ENCODE data around the gene PLXNA4. TPM values are rescaled to one million over a fixed set of nuclear protein-coding genes. Genes with fewer than 3 reads are reported as not detected.
"Not testable (repeated sequence)": the region's sequence is repeated elsewhere in the genome, so short reads cannot be mapped to it uniquely, and the experiment has no call there.

Gene PLXNA4
- total RNA-seq, 1 experiment from 2014 or later = 1.0 TPM

DNA sequence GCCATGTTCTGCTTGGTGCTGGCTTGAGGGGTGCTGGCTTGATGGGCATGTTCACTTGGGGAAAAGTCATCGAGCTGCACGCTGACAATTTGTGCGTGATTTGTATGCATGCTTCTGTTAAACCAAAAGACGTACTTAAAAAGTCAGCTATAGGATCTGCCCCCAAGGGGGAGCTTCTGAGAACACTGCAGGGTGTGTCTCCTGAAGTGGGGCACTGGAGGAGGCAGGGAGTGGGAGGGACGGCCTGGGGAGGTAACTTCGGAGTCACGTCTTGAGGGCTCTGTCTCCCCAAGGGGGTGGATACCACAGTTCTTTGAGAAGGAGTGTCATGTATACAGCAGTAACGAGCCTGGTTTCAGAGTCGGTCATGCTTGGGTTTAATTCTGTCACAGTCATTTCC, 406.5 kb downstream of the PLXNA4 start:
- Histone ChIP-seq H3K27ac (no peak overlapping the region), H3K4me3 (no peak overlapping the region), H3K4me2 (no peak overlapping the region), H3K79me2 (ENCODE audit: low read depth) (no peaks in the 10 kb centered on the region), H3K9me2 (ENCODE audit: insufficient read depth) (no peaks in the 10 kb centered on the region), H2AFZ (no peak overlapping the region), H4K20me1 (ENCODE audit: insufficient read depth) (no peaks in the 10 kb centered on the region), H3K4me1 (replicated peaks; ENCODE audit: insufficient read depth) (no peaks in the 10 kb centered on the region), H3K36me3 (ENCODE audit: low read depth) (no peaks in the 10 kb centered on the region), H3F3A (ENCODE audit: insufficient read depth, low read depth) (no peaks in the 10 kb centered on the region), H3K9me3 (ENCODE audit: insufficient read depth, low read depth) (no peaks in the 10 kb centered on the region), H3K27me3 (ENCODE audit: insufficient read depth, low read depth) (peaks cover 97% of the 10 kb centered on the region)
- BruUV-seq (replicated peaks) = no TSS peak
- DNase-seq = no peak
- intact Hi-C loops (cut with micrococcal nuclease; ENCODE audit: unreplicated experiment) = no loop called here
- POLR2A ChIA-PET (ENCODE audit: unreplicated experiment) = interaction anchor here (0.7 kb wide), 1 partner anchor 10 kb away, joined by 11 read pairs; no protein-coding TSS in a partner anchor
- CTCF ChIA-PET = interaction anchor here (0.6 kb wide), 1 partner anchor 9 kb away, joined by 9 read pairs; no protein-coding TSS in a partner anchor
- TF ChIP-seq, protein P1, sequence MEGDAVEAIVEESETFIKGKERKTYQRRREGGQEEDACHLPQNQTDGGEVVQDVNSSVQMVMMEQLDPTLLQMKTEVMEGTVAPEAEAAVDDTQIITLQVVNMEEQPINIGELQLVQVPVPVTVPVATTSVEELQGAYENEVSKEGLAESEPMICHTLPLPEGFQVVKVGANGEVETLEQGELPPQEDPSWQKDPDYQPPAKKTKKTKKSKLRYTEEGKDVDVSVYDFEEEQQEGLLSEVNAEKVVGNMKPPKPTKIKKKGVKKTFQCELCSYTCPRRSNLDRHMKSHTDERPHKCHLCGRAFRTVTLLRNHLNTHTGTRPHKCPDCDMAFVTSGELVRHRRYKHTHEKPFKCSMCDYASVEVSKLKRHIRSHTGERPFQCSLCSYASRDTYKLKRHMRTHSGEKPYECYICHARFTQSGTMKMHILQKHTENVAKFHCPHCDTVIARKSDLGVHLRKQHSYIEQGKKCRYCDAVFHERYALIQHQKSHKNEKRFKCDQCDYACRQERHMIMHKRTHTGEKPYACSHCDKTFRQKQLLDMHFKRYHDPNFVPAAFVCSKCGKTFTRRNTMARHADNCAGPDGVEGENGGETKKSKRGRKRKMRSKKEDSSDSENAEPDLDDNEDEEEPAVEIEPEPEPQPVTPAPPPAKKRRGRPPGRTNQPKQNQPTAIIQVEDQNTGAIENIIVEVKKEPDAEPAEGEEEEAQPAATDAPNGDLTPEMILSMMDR (conservative IDR thresholded peaks at IDR 0.05) = no peak
- TF ChIP-seq EZH2 (IDR thresholded peaks at IDR 0.05; ENCODE audit: low read depth) = no peak

DNA sequence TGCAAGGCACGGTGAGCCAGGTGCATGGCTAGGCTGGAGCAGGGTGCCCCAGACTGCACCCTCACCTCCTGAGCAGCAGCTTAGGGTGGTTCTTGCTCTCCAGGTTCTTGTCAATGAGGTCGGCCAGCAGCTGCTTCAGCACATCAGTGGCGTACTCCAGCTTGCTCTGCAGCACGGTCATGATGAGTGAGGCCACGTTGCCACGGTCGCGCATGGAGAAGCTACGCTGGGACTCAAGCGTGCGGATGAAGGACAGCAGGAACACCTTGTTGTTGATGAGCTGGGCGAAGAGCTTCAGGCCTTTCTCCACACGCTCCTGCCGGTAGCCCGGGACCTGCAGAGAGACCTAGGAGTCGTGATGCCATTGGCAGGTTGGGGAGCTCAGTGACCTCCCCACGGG, 408.0 kb downstream of the PLXNA4 start:
- Histone ChIP-seq H3K79me2 (ENCODE audit: low read depth) (no peaks in the 10 kb centered on the region), H3F3A (ENCODE audit: insufficient read depth, low read depth) (no peaks in the 10 kb centered on the region), H3K4me1 (replicated peaks; ENCODE audit: insufficient read depth) (no peaks in the 10 kb centered on the region), H3K4me3 (no peak overlapping the region), H3K9me2 (ENCODE audit: insufficient read depth) (no peaks in the 10 kb centered on the region), H3K36me3 (ENCODE audit: low read depth) (no peaks in the 10 kb centered on the region), H3K9me3 (ENCODE audit: insufficient read depth, low read depth) (no peaks in the 10 kb centered on the region), H3K27ac (no peak overlapping the region), H3K4me2 (no peak overlapping the region), H2AFZ (no peak overlapping the region), H4K20me1 (ENCODE audit: insufficient read depth) (no peaks in the 10 kb centered on the region), H3K27me3 (ENCODE audit: insufficient read depth, low read depth) (peaks cover 97% of the 10 kb centered on the region)
- intact Hi-C loops (cut with micrococcal nuclease; ENCODE audit: unreplicated experiment) = no loop called here
- TF ChIP-seq, protein P1 (conservative IDR thresholded peaks at IDR 0.05) = no peak
- no peak for TF ChIP-seq EZH2 (IDR thresholded peaks at IDR 0.05; ENCODE audit: low read depth)
- no TSS peak for BruUV-seq (replicated peaks)
- ChIA-PET POLR2A (ENCODE audit: unreplicated experiment) (no interaction called here), CTCF (no interaction called here)
- DNase-seq = no peak

DNA sequence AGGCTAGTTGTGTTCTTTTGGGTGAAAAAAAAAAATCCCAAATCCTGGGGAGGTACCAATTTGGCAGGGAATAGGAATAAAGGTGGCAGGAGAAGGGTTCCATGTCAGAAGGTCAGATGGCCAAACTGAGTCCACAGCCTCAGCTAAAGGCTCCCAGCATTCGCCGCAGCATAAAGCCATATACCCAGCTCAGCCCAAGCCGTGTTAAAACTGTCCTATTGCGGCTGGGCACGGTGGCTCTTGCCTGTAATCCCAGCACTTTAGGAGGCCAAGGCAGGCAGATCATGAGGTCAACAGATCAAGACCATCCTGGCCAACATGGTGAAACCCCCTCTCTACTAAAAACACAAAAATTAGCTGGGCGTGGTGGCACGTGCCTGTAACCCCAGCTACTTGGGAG, 410.6 kb downstream of the PLXNA4 start:
- H3K4me2 ChIP-seq; H3K4me3 ChIP-seq; H3K9me2 ChIP-seq (ENCODE audit: insufficient read depth); intact Hi-C loops (cut with micrococcal nuclease; ENCODE audit: unreplicated experiment); BruUV-seq (replicated peaks); H3K9me3 ChIP-seq (ENCODE audit: insufficient read depth, low read depth); DNase-seq; H3K4me1 ChIP-seq (replicated peaks; ENCODE audit: insufficient read depth); H3K36me3 ChIP-seq (ENCODE audit: low read depth); H3F3A ChIP-seq (ENCODE audit: insufficient read depth, low read depth); H3K79me2 ChIP-seq (ENCODE audit: low read depth); POLR2A ChIA-PET (ENCODE audit: unreplicated experiment); H2AFZ ChIP-seq; H3K27ac ChIP-seq; H4K20me1 ChIP-seq (ENCODE audit: insufficient read depth): not testable (repeated sequence)
- H3K27me3 ChIP-seq (ENCODE audit: insufficient read depth, low read depth) = peaks cover 100% of the 10 kb centered on the region
- CTCF ChIA-PET = interaction anchor here (0.6 kb wide), 3 partner anchors 130 to 1093 kb away, joined by 3 to 4 read pairs (median 3); no protein-coding TSS in a partner anchor

DNA sequence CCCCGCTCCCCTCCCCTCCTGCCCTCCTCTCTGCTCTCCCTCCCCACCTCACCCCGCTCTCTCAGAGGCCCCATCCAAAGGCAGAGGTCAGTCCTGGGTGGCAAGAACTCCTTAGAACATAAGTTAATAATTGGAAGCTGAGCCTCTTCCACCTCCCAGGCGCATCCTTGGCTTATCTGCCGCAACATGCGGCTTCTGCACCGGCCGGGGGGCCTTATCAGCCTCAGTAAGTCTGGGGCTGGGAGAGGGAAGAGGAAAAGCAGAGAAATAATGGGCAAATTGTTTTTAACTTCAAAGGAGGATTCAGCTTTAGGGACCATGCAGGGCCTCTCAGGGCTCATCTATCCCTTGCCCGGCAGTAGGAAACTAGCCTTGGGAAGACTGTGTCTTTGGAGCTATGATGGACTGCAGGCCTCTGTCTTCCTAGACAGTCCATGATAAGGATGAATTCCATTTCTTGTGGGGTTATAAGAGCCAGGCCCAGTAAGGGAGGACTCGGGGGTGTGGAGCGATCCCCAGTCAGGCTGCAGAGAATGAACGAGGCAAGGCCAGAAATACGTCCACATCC, 411.6 kb downstream of the PLXNA4 start:
- no peaks in the 10 kb centered on the region for H3K36me3 ChIP-seq (ENCODE audit: low read depth)
- no peak overlapping the region for H3K27ac ChIP-seq
- no peaks in the 10 kb centered on the region for H3K4me1 ChIP-seq (replicated peaks; ENCODE audit: insufficient read depth)
- no peaks in the 10 kb centered on the region for H3K9me2 ChIP-seq (ENCODE audit: insufficient read depth)
- H3K9me3 ChIP-seq (ENCODE audit: insufficient read depth, low read depth) = no peaks in the 10 kb centered on the region
- CTCF ChIA-PET = no interaction called here
- H4K20me1 ChIP-seq (ENCODE audit: insufficient read depth) = no peaks in the 10 kb centered on the region
- H2AFZ ChIP-seq = no peak overlapping the region
- no peak overlapping the region for H3K4me2 ChIP-seq
- BruUV-seq (replicated peaks) = no TSS peak
- POLR2A ChIA-PET (ENCODE audit: unreplicated experiment) = interaction anchor here (0.7 kb wide), 1 partner anchor 476 kb away, joined by 4 read pairs; no protein-coding TSS in a partner anchor
- intact Hi-C loops (cut with micrococcal nuclease; ENCODE audit: unreplicated experiment) = no loop called here
- no peaks in the 10 kb centered on the region for H3K79me2 ChIP-seq (ENCODE audit: low read depth)
- TF ChIP-seq, protein P1 (conservative IDR thresholded peaks at IDR 0.05) = no peak
- no peak for TF ChIP-seq EZH2 (IDR thresholded peaks at IDR 0.05; ENCODE audit: low read depth)
- peaks cover 100% of the 10 kb centered on the region for H3K27me3 ChIP-seq (ENCODE audit: insufficient read depth, low read depth)
- H3F3A ChIP-seq (ENCODE audit: insufficient read depth, low read depth) = no peaks in the 10 kb centered on the region
- no peak overlapping the region for H3K4me3 ChIP-seq
- DNase-seq = no peak

All from PC-9 (cell line).